ENCODE results near the gene MTCL1.
"Not testable (repeated sequence)": the region's sequence is repeated elsewhere in the genome, so short reads cannot be mapped to it uniquely, and the experiment has no call there.

Gene MTCL1

DNA sequence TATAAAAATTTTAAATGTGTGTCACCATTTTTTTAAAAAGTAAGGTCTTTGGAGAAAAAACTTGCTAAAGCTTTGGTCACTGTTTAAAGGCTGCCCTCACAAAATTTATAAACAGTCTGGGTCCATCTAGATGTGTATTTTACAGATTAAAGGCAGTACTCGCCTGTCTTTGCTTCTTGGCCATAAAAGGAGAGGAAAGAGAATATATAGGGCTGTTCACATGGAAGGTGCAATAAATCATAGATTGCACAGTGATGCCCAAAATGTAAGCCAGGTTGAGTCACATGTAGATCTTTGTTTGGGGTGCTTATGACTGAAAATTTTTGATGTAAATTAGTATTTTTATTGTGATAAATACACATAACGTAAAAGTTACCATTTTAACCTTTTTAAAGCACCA is 55.6 kb downstream of the MTCL1 start:
- H3K4me1 ChIP-seq (ENCODE audit: insufficient read depth, poor library complexity, severe bottlenecking) = peaks cover 9% of the 10 kb centered on the region
- ATAC-seq (ENCODE audit: low read depth) = no peak

DNA sequence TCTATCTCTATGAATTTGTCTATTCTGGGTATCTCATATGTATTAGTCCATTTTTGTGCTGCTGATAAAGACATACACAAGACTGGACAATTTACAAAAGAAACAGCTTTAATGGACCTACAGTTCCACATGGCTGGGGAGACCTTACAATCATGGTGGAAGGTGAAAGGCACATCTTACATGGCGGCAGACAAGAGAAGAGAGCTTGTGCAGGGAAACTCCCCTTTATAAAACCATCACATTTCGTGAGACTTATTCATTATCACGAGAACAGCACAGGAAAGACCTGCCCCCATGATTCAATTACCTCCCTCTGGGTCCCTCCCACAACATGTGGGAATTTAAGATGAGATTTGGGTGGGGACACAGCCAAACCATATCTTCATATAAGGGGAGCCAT is 56.2 kb downstream of the MTCL1 start:
- not testable (repeated sequence) for H3K9me3 ChIP-seq (ENCODE audit: severe bottlenecking); H3K27ac ChIP-seq (ENCODE audit: poor library complexity, severe bottlenecking); H3K4me1 ChIP-seq (ENCODE audit: insufficient read depth, poor library complexity, severe bottlenecking); H3K4me3 ChIP-seq (ENCODE audit: severe bottlenecking); DNase-seq (ENCODE audit: low spot score); ATAC-seq (ENCODE audit: low read depth); H3K27me3 ChIP-seq (ENCODE audit: insufficient read depth, poor library complexity, severe bottlenecking)
- peaks cover 42% of the 10 kb centered on the region for H3K36me3 ChIP-seq (ENCODE audit: low read depth)

More for the DNA sequence above, 55.6 kb downstream of the MTCL1 start:
- no peak overlapping the region for H3K4me3 ChIP-seq (ENCODE audit: severe bottlenecking)
- no peaks in the 10 kb centered on the region for H3K27me3 ChIP-seq (ENCODE audit: insufficient read depth, poor library complexity, severe bottlenecking)
- TF ChIP-seq, protein P1, sequence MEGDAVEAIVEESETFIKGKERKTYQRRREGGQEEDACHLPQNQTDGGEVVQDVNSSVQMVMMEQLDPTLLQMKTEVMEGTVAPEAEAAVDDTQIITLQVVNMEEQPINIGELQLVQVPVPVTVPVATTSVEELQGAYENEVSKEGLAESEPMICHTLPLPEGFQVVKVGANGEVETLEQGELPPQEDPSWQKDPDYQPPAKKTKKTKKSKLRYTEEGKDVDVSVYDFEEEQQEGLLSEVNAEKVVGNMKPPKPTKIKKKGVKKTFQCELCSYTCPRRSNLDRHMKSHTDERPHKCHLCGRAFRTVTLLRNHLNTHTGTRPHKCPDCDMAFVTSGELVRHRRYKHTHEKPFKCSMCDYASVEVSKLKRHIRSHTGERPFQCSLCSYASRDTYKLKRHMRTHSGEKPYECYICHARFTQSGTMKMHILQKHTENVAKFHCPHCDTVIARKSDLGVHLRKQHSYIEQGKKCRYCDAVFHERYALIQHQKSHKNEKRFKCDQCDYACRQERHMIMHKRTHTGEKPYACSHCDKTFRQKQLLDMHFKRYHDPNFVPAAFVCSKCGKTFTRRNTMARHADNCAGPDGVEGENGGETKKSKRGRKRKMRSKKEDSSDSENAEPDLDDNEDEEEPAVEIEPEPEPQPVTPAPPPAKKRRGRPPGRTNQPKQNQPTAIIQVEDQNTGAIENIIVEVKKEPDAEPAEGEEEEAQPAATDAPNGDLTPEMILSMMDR (IDR thresholded peaks at IDR 0.05; ENCODE audit: poor library complexity, severe bottlenecking) = no peak
- DNase-seq (ENCODE audit: low spot score) = no peak
- no peaks in the 10 kb centered on the region for H3K9me3 ChIP-seq (ENCODE audit: severe bottlenecking)
- H3K27ac ChIP-seq (ENCODE audit: poor library complexity, severe bottlenecking) = no peak overlapping the region
- peaks cover 42% of the 10 kb centered on the region for H3K36me3 ChIP-seq (ENCODE audit: low read depth)

DNA sequence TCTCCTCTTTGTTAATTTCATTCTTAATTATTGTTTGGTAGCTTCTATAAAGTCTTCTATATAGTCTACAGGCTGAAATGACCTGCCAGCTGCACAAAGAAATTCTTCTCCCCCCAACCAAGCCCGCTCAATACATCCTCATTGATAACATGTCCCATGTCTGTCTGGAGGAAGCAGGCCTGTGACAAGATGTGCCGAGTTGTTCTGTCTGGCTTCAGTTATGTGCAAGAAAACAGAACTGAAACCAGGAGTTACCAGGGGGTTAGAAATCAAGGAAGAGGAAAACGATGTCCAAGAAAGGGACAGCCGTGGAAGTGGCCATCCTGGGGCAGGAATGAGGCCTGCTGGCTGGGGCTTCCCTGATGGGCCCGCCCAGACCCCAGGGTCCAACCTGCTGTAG is 57.6 kb downstream of the MTCL1 start:
- Histone ChIP-seq H3K27ac (ENCODE audit: poor library complexity, severe bottlenecking) (no peak overlapping the region), H3K4me3 (ENCODE audit: severe bottlenecking) (no peak overlapping the region), H3K9me3 (ENCODE audit: severe bottlenecking) (no peaks in the 10 kb centered on the region), H3K27me3 (ENCODE audit: insufficient read depth, poor library complexity, severe bottlenecking) (no peaks in the 10 kb centered on the region), H3K4me1 (ENCODE audit: insufficient read depth, poor library complexity, severe bottlenecking) (peaks cover 3% of the 10 kb centered on the region), H3K36me3 (ENCODE audit: low read depth) (peaks cover 42% of the 10 kb centered on the region)
- no peak for ATAC-seq (ENCODE audit: low read depth)
- TF ChIP-seq, protein P1 (IDR thresholded peaks at IDR 0.05; ENCODE audit: poor library complexity, severe bottlenecking) = no peak
- DNase-seq (ENCODE audit: low spot score) = no peak

DNA sequence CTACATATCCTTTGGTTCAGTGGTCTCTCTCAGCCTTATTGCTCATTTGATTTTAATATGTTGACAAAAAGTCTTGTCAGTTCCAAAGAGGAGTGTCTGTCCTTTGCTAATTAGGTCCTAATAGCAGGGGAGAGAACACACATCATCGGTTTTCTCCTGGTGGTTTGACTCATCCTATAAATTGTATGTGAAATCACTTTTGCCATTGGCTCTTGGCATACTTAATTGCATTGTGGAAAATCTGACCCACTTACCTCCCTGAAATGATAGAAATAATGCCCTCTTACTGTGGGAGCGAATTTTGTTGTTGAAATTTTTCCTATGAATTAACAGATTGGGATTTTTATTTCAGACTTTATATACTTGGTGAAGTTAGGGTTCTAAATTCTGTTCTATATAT is 58.3 kb downstream of the MTCL1 start:
- no peak for DNase-seq (ENCODE audit: low spot score)
- no peaks in the 10 kb centered on the region for H3K4me1 ChIP-seq (ENCODE audit: insufficient read depth, poor library complexity, severe bottlenecking)
- TF ChIP-seq, protein P1 (IDR thresholded peaks at IDR 0.05; ENCODE audit: poor library complexity, severe bottlenecking) = no peak

DNA sequence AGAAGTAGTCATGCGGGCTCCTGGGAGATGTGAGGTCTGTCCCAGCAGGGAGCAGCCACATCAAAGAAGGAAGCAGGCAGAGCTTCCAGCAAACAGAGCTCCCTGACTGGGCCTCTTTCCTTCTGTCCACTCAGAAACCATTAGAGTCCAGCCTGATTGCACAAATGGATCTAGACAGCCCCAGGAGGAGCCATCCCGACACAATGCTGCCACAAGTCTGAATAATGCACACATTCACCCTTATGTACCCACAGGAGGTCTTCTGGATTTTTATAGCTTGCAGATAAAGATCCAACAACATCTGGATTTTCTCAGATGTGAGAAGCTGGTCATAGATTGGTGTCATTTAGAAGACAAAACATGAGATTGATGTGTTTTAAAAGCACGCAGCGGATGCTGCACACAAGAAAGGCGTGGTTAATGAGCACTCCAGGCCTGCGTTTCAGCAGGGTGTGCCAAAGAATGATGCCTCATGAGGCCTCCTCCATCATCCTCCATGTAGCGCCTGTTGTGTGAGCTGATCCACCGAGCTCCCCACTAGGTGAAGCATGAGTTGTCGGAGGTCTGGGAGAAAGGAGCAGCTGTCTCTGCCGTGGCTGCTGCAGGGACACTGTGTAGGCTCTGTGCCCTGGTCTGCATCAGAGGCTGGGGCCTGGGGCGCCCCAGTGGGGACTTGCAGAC is 60.6 kb downstream of the MTCL1 start:
- no peaks in the 10 kb centered on the region for H3K27me3 ChIP-seq (ENCODE audit: insufficient read depth, poor library complexity, severe bottlenecking)
- no peaks in the 10 kb centered on the region for H3K9me3 ChIP-seq (ENCODE audit: severe bottlenecking)
- H3K4me1 ChIP-seq (ENCODE audit: insufficient read depth, poor library complexity, severe bottlenecking) = no peaks in the 10 kb centered on the region
- no peak overlapping the region for H3K27ac ChIP-seq (ENCODE audit: poor library complexity, severe bottlenecking)
- no peak for DNase-seq (ENCODE audit: low spot score)
- TF ChIP-seq, protein P1 (IDR thresholded peaks at IDR 0.05; ENCODE audit: poor library complexity, severe bottlenecking) = no peak
- ATAC-seq (ENCODE audit: low read depth) = no peak
- H3K4me3 ChIP-seq (ENCODE audit: severe bottlenecking) = no peak overlapping the region
- H3K36me3 ChIP-seq (ENCODE audit: low read depth) = peaks cover 27% of the 10 kb centered on the region

More for the DNA sequence above, 58.3 kb downstream of the MTCL1 start:
- peaks cover 42% of the 10 kb centered on the region for H3K36me3 ChIP-seq (ENCODE audit: low read depth)
- H3K9me3 ChIP-seq (ENCODE audit: severe bottlenecking) = no peaks in the 10 kb centered on the region
- H3K4me3 ChIP-seq (ENCODE audit: severe bottlenecking) = no peak overlapping the region
- no peak overlapping the region for H3K27ac ChIP-seq (ENCODE audit: poor library complexity, severe bottlenecking)
- ATAC-seq (ENCODE audit: low read depth) = no peak
- H3K27me3 ChIP-seq (ENCODE audit: insufficient read depth, poor library complexity, severe bottlenecking) = no peaks in the 10 kb centered on the region
